AG20443 (cell line): Measurements from ENCODE around the gene TBXT.
"Not testable (repeated sequence)": the region's sequence is repeated elsewhere in the genome, so short reads cannot be mapped to it uniquely, and the experiment has no call there.

ENCODE experiments used
- DNase-seq: peaks from one replicate; pipeline ENCODE4 v3.0.0; 2012; ENCODE audit warnings: low spot score, mixed read lengths

Gene TBXT

DNA sequence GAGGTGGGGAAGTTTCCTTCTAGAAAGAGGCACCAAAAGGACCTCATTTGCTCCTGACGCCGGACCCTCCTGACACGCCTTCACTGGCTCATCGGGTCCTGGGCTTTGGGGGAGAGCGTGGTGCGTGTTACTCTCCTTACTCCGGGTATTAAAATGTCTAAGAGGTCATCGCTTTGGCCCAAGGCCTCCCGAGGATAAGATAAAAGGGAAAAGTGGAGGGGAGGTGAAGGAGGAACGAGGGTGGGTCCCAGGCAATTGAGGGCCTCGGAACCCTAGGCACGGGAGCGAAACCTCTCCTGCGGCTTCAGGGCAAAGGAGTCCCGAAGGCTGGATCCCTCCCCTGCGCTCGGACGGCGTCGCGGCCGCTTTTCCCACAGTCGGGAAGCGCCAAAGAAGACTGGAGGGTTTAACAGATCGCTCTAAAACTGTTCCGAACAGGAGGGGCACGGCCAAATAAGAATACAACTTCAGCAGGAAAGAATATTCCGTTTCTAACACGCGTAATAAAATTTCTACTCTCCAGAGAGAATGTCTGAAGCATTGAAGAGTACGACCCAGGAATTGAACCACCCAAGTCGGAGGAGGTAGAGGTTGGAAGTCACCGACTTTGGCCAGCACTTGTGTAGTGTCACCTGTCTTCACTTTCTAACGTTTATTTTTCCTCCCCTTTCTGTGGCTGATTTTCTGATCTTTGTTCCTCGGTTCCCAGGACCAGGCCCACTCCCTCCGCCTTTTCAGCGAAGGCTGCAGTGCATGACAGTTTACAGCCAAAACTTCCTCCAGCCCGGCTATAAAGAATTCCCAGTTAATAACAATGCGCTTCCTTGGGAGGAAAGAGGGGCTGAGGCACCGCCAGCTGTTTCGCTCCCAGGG lies 2.1 kb upstream of the TBXT start:
- DNase-seq: no peak

DNA sequence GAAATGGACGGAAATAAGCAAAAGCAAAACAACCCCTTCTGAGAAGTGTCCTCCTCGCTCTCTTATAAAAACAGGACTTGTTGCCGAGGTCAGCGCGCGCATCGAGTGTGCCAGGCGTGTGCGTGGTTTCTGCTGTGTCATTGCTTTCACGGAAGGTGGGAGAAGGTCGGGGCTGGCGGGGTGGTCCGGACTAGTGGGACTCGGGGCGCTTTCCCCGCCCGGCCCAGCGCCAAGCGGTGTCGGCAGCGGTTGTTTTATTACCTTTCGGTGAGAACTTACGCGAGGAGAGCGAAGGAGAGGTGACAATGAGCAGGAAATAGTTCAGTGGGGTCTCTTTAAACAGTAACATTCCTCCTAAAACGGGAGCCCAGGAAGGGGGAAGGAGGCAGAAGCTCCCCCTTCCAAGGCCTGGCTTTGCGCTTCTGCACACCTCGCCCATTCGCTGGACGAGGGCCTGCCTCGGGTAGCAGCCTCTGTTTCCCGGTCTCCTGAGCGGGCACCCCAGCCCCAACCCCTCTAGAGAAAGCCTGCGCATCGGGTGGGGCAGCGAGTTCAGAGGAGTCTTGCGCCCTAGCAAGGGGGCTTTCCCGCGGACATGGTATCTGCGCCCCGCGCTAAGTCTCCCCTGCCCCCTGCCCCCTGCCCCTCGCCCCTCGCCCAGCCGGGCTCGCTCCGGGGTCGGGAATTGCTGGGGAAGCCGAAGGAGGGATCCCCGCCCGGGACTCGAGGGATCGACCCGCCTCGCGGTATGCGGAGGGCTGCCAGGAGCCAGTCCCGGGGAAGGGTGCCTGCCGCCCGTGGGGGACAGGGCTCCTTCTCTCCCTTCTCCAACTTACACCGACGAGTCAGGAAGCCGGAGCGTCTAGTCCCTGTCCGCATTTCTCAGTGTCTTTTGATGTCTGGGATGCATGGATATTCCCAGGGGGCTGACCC lies 1.2 kb upstream of the TBXT start:
- no peak for DNase-seq

GRCh38 chr6:166167258-166167731 lies 356 bp downstream of the TBXT start:
- DNase-seq: no peak

- DNase-seq: no peak
Observed at GRCh38 chr6:166166314-166167257, 1.1 kb downstream of the TBXT start.

GRCh38 chr6:166165558-166166313 lies 1.9 kb downstream of the TBXT start:
- no peak for DNase-seq

- DNase-seq: no peak
Observed at GRCh38 chr6:166162599-166163342, 4.9 kb downstream of the TBXT start.

DNA sequence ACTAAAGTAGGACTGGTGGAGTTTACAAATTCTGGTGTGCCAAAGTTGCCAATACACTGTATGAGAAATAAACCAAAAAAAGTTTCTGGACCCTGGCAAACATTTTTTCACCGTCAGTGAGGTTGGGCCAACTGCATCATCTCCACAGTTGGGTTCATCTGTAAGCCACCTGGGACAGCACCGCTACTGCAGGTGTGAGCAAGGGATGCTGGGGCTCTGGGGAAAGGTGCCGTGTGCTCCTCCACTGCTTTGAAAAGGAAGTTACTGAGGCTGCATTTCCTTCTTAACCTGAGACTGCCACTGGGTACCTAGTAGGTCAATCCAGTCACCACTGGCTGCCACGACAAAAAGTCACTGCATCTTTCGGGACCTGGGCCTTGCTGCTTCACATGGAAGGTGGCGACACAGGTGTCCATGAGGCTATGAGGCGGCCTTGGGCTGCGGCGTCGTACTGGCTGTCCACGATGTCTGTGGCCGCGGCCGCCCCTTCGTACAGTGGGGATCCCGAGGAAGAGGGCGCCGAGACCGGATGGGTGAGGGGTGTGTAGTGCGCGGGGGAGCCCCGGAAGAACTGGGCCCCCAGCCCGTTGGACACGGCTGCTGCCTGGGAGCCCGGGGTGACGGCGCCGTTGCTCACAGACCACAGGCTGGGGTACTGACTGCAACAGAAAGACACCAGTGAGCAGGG lies 9.6 kb downstream of the TBXT start:
- DNase-seq: no peak

GRCh38 chr6:166156942-166157341 lies 10.7 kb downstream of the TBXT start:
- DNase-seq: no peak

- DNase-seq: no peak
Observed at GRCh38 chr6:166153966-166154365, 13.7 kb downstream of the TBXT start.

- DNase-seq: no peak
Observed at GRCh38 chr6:166152660-166153059, 15.0 kb downstream of the TBXT start.

- DNase-seq: no peak
Observed at GRCh38 chr6:166151798-166152197, 15.9 kb downstream of the TBXT start.

GRCh38 chr6:166145751-166146150 lies 21.9 kb downstream of the TBXT start:
- no peak for DNase-seq

DNA sequence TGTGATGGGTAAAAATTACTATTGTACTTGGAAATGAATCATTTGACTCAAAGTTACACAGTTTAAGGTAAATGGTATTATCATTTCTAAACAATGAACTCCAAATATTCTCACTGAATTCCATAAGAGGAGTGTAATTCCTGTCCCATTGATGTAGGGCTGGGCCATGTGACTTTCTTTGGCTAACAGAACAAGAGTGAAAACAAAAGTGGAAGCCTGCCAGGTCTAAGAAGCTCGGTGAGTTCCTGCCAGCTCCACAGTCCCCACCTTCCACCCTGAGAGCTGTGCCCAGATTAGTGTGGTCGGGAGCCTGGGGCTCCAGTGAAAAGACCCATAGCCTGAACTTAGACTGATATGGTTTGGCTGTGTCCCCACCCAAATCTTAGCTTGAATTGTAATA lies 24.6 kb downstream of the TBXT start:
- no peak for DNase-seq

DNA sequence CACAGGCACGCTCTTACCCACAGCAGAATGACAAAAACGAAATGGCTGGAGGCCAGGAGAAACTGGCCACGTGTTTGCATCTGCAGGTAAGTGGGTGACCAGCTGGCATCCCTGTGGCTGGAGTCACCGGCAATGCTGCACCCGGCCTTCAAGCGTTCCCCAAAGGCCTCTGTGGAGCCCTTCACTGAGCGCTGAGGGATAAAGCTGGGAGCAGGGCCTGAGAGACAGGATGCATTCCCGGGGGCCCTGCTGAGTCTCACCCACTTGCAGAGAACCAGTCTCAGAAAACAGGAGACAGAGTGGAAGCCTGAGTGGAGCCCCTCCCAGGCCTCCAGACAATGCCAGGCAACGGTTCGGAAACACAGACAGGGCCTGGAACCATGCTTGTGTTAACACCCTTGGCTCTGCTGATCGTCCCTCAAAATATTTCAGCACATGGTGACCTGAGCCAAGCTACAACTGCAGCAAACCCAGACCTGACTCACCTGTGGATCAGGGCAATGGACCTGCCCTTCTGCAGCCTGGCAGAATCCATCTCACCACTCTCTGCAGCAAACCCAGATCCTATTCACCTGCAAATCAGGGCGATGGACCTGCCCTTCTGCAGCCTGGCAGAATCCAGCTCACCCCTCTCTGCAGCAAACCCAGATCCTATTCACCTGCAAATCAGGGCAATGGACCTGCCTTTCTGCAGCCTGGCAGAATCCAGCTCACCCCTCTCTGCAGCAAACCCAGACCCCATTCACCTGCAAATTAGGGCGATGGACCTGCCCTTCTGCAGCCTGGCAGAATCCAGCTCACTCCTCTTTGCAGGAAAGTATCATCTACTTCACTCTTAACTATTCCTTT lies 39.8 kb downstream of the TBXT start:
- no peak for DNase-seq

- not testable (repeated sequence) for DNase-seq
Observed at GRCh38 chr6:166123115-166123514, 44.5 kb downstream of the TBXT start.

DNA sequence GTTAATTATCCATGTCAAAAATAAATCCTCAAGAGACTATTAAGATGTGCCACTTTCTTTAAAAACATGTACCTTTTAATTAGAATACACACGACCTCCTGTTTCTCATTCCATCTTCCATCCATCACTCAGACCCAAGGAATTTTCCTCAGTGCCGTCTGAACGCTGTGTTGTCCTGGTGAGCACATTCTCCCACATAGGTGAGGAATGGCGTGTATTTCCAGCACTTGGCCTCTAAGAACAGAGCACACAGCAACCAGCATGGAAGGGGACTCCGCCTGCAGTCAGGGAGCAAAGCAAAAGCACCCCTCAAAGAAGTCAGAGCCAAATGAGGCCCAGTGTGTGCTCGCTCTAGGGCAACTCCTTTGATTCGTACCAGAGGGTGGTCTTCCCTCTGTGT lies 45.9 kb downstream of the TBXT start:
- DNase-seq: no peak

DNA sequence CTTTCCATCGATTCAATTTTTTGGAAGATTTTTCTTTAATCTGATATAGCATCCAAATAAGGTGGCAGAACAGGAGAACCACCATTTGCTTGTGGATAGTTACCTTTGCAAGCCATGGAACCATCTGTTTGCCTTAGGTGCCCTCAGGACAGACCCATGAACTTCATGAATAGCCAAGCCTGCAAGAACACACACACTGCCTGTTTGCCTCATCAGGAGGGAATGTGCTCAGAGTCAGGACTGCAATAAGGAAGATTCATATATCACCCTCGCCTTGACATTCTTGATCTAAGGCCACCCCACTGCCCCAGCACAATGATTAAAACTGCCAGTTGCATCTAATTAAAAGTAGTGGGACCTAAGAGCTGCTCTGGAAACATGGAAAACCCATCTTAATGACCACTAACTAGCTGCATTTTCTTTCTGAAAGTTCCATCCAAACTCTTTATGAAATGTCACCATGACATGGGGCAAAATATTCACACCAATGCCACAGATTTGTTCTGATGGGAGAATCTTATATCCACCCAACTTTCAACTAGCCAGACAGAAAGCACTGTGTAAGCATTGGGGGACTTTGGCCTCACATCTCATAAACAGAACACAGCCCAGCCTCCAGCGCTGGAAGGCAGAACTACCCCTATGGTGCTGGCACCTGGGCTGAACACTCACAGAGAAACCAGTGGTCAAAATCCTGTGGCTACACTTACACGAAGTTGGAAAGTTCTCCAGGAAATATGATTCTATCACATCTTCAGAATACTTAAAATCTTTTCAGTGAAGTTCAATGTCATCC lies 48.3 kb downstream of the TBXT start:
- DNase-seq: no peak

- no peak for DNase-seq
Observed at GRCh38 chr6:166115609-166116008, 52.0 kb downstream of the TBXT start.
